HCT116 (cell line): Measurements from ENCODE around the gene ZMAT1. TPM values are rescaled to one million over a fixed set of nuclear protein-coding genes. Genes with fewer than 3 reads are reported as not detected.

ENCODE experiments used
- total RNA-seq: library from RNA; stranded (reverse); gene quantifications from one replicate; pipeline ENCODE4 v1.2.1, GENCODE V29; 2021; ENCODE audit not compliant: unreplicated experiment

Gene ZMAT1
- total RNA-seq, 1 experiment from 2014 or later, result 0.69 TPM

Other genes starting within 250 kb of the ZMAT1 start
- not detected for gene TCEAL2, start 193.7 kb upstream of the ZMAT1 start, total RNA-seq
- not detected for gene TCEAL6, start 210.5 kb upstream of the ZMAT1 start, total RNA-seq
- gene BEX5, start 223.9 kb upstream of the ZMAT1 start, total RNA-seq, result not detected